GM19023 (cell line): ENCODE data around the gene LRRC18.
A peak's percentile ranks its signal among the peaks of the same experiment; 100 is the strongest.

Experiments
- ATAC-seq: cut with Tn5 transposase; IDR thresholded peaks from one replicate; pipeline ENCODE4 v1.9.1; 2021; ENCODE audit warnings: mild to moderate bottlenecking, moderate library complexity; ENCODE audit not compliant: unreplicated experiment

LRRC18 gene

DNA sequence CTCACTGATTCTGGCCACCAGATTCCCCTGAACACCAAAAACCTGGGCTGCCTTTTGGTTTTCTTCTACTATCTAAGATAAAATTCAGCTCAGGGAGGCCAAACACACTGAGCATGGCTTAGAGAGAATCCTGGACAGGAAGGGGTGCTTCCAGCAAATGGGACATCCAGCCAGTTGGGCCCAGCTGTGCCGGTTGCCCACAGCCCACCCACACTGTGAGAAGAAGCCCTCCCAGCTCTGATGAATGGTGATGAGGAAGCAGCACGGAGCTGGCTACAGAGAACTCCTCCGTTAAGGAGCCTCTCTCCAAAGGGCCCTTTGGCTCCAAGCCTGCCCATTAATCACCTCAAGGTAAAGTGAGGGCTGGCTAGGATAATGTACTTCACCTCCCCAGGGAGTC lies 15.9 kb downstream of the LRRC18 start:
- ATAC-seq = no peak

DNA sequence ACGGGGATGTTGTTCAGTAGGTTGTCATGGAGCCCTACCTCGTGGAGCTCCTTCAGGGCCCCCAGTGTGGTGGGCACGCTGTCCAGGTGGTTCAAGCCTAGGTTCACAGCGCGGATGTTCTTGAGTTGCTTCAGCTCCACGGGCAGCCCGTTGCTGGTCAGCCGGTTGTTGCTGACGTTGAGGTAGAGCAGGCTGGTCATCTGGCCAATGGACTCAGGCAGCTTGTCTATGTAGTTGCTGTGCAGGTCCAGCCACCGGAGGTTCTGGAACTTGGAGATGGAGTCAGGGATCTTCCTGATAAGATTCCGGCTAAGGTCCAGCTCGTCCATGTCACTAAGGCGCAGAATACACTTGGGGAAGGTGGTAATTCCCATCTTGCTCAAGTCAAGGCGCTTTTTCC lies 26.0 kb downstream of the LRRC18 start:
- no peak for ATAC-seq

- no peak for ATAC-seq
Observed at GRCh38 chr10:48910548-48910947, 29.1 kb downstream of the LRRC18 start.

DNA sequence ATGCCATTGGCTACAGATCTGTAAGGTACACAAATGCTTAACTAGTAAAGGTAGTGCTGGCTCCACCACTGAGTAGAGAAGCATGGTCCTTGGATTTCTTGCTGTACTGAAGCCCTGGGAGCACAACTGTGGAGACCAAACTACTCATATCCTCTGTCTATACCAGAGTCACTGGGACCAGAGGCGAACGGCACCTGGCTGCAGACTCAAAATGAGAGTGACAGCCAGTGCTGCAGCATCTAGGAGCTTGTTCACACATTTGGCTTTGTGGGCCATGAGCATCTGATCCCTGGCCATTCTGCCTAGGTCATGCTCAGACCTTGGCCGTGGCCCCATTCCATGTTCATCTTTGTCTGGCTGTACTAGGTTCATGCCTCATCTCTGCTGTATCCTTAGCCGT lies 31.9 kb downstream of the LRRC18 start:
- ATAC-seq = peak; percentile 91

GRCh38 chr10:48906841-48907240 lies 32.8 kb downstream of the LRRC18 start:
- ATAC-seq = no peak

GRCh38 chr10:48905311-48905710 lies 34.3 kb downstream of the LRRC18 start:
- no peak for ATAC-seq

- no peak for ATAC-seq
Observed at GRCh38 chr10:48904861-48905260, 34.8 kb downstream of the LRRC18 start.

- ATAC-seq = no peak
Observed at GRCh38 chr10:48903151-48903550, 36.5 kb downstream of the LRRC18 start.

DNA sequence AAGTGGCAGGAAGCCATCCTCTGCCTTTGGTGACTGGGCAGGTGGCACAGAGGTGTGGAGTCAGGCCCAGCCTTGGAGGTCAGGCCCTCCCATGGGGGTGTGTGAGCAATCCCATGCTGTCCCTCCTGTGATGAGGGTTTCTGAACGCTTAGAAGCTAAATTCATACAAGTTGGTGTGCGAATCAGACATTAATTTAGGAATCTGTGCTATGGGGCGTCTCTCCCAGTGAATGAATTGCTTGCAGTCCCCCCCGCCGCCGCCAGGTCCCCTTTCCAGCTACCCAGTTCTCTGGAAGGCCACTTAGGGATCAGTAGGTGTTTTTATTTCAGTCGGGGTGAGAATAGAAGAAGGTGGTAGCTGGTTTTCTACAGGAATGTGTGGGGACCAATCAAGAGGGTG lies 37.5 kb downstream of the LRRC18 start:
- ATAC-seq = no peak

DNA sequence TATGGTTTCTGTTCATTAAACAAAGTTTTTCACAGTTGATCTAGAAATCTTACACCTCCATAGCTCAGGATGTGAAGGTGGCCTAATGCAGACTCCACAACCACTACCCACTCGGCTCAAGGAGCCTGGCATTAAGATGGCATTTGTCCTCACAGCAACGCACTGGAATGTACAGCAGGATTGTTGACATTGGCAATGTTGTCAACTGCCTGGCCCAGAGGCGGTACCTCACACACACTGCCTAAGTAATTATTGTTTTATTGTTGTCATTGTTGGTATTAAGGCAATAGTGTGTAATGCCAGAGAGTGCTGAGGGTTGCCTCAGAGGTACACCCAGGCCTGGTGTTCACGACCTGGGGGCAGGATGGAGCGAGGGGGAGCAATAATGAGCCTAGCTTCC lies 38.3 kb downstream of the LRRC18 start:
- no peak for ATAC-seq

- no peak for ATAC-seq
Observed at GRCh38 chr10:48900371-48900801, 39.3 kb downstream of the LRRC18 start.

- no peak for ATAC-seq
Observed at GRCh38 chr10:48899781-48900180, 39.9 kb downstream of the LRRC18 start.

- no peak for ATAC-seq
Observed at GRCh38 chr10:48898426-48898825, 41.2 kb downstream of the LRRC18 start.

DNA sequence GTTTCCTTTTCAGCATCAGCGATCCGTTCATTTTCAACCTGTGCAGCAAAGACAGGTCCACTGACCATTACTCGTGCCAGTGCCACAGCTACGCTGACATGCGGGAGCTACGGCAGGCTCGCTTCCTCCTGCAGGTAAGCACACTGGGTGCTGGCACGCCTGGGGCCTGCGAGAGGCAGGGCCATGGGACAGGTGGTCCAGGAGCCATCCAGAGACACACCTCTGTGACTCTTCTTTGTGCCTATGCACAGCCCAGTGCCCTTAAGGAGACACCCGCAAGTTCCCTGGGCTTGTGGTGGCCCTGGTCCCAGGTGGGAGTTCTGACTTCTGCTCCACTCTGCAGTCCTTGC lies 42.2 kb downstream of the LRRC18 start:
- no peak for ATAC-seq

- no peak for ATAC-seq
Observed at GRCh38 chr10:48896756-48897440, 42.7 kb downstream of the LRRC18 start.

- no peak for ATAC-seq
Observed at GRCh38 chr10:48895803-48896195, 43.8 kb downstream of the LRRC18 start.

- no peak for ATAC-seq
Observed at GRCh38 chr10:48894911-48895802, 44.5 kb downstream of the LRRC18 start.

DNA sequence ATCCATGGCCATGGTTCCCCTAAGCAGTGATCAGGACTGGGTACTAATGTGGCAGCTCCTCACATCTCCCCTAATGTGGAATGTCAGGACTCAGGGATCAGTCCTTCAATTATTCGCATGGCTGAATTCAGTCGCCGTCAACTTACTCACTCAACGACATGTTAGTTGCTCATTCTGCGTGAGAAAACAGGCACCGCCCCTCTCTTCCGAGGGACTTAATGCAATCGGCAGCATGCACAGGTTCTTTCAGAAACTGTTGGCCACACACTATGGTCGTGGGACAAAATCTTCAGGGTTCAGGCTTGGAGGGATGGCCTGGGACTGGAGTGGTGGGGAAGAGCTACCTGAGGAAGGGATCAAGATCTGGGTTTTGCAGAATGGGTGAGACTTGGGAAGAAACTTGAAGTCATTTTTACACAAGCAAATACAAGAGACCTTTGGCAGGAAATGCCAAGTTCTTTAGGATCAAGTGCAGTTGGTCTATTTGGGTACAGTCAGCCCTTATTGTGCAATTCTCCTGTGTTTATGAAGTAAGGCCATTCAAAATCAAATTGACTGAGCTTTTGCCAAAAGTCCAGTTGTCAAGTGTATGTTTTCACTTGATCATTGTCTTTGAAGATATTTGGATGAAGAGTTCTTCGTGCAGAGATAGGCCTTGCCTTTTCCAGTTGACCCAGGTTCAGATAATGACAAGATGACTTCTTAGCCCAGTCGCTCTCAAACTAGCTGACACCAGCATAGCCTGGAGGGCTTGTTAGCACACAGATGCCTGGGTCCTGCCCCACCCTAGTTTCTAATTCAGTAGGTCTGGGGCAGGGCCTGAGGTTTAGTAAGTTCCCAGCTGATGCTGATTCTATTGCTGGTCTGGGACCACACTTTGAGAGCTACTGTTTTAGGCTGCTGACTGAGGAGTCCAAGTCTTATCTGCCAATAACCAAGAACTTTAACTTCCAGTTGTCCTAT lies 48.5 kb downstream of the LRRC18 start:
- no peak for ATAC-seq

DNA sequence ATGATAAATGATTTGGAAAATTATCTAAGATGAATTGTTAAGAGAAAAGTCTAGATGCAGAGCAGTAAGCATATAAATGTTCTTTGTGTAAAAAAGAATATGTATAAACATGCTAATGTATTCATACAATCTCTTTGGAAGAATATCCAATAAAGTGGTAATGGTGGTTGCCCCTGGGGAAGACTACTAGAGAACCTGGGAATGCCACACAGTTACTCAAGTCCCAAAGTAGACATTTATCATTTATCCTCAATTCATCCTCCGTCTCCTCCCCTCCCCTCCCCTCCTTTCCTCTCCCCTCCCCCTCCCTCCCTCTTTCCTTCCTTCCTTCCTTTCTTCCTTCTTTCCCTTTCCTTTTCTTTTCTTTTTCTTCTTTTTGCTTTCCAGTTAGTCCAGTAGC lies 51.7 kb downstream of the LRRC18 start:
- no peak for ATAC-seq

DNA sequence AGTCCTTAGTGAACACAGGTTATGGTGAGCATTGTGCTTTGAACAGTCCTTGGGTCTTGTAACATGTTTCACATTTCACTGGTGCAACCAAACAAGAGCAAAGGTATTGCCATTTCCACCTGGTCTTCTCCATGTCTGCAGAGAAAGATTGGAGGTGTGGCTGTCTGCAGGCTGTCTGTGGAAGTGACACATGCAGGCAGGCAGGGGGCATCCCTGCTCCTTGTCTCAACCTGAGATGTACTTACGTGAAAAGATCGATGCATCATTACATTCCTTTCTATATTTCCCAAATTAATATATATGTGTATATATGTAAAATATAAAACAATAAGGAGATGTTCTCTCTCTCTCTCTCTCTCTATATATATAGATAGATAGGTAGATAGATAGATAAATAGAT lies 54.3 kb downstream of the LRRC18 start:
- ATAC-seq = no peak
